NCI-H1048 (cell line): ENCODE measurements around the gene ZBED1.
"Not testable (repeated sequence)": the region's sequence is repeated elsewhere in the genome, so short reads cannot be mapped to it uniquely, and the experiment has no call there.

Experiments used
- DNase-seq: peaks from one replicate; lab custom pipeline; 2025; lab: John Stamatoyannopoulos, UW

Gene ZBED1

DNA sequence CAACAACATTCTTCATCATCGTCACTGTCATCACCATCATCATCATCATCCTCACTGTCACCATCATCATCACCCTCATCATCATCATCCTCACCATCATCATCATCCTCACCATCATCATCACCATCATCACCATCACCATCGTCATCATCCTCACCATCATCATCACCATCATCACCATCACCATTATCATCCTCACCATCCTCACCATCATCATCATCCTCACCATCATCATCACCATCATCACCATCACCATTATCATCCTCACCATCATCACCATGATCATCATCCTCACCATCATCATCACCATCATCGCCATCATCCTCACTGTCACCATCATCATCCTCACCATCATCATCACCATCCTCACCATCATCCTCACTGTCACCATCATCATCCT is 18.9 kb upstream of the ZBED1 start:
- not testable (repeated sequence) for DNase-seq

- no peak for DNase-seq
These were observed 16.3 kb upstream of the ZBED1 start for GRCh38 chrX:2517055-2517454.

- DNase-seq, result no peak
These were observed 15.8 kb upstream of the ZBED1 start for GRCh38 chrX:2516623-2517022.

DNA sequence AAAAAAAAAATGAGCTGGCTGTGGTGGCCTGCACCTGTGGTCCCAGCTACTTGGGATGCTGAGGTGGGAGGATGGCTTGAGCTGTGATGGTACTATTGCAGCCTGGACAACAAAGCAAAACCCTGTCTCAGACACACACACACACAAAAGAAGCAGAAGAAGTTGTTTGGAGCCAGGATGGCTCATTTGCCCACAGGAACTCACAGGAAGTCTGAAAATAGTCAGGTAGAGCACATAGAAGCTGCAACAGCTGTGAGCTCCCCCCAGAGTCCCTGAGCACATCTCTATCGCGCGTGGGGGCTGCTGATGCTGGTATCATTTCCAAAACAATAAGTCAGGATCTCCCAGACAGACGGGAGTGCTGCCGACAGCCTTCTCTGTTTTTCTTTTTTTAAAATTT is 13.4 kb upstream of the ZBED1 start:
- DNase-seq, result no peak

DNA sequence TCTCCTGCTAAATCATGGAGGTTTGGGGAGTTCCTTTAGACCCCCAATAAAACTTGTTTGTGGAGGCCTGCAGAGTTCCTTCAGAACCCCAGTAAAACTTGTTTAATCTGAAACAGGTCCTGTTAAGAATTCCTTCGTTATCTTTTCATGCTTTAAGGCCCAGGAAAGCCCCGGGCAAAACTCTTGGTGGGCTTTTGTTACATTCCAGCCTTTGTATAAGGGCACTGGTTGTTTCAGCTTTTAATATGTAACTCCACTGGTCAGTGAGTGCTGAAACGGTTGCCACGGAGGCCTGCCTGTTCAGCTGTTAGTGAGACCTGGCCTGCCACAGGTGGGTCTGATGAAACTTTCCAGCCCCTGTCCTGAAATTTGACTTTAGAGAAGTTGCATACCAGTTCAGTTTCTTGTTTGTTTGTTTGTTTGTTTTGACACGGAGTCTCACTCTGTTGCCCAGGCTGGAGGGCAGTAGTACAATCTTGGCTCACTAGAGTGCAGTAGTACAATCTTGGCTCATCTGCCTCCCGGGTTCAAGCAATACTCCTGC is 12.4 kb upstream of the ZBED1 start:
- no peak for DNase-seq

DNA sequence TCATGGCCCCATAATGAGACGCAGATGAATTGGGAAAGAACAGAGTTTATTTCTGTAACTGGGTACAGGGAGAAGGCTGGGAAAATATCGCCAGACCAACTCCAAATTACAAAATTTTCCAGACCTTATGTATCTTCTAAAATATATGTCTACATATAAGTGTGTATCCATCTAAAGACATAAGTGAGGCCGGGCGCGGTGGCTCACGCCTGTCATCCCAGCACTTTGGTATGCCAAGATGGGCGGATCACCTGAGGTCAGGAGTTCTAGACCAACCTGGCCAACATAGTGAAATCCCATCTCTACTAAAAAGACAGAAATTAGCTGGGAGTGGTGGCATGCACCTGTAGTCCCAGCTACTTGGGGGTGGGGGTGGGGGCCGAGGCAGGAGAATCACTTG is 11.7 kb upstream of the ZBED1 start:
- no peak for DNase-seq

DNA sequence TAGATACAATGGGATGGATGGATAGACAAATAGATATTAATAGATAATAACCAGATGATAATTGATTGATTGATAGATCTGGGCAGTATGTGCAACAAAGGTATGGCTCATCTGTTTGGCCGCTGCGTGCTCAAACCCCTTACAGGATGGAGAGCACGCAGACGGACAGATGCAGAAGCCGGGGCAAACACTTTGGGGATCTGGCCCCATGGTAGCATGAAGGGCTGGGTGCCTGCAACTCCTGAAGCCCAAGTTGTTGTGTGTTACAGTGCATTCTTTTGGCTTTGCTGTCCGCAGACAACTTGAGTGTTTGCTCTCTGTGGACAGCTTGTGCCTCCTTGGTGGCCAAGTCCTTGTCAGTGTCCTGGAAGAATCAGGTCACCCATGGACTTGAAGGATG is 10.6 kb upstream of the ZBED1 start:
- no peak for DNase-seq

DNA sequence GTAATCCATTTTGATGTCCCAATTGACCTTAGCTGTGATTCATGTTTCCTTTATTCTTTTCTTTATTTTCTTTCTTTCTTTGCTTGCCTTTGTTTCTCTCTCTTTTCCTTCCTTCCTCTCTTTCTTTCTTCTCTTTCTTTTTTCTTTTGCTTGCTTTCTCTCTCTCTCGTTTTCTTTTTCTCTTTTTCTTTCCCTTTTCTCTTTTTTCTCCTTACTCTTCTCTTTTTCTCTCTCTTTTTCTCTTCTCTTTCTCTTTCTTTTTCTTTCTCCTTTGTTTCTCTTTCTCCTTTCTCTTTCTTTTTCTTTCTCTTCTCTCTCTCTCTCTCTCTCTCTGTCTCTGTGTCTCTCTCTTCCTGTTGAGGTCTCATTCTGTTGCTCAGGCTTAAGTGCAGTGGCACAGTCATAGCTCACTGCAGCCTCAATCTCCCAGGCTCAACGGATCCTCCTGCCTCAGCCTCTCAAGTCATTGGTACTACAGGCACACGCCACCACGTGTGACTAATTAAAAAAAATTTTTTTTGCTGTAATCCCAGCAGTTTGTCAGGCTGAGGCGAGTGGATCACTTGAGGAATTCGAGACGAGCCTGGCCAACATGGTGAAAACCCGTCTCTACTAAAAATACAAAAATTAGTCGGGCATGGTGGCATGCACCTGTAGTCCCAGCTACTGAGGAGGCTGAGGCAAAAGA is 8.0 kb upstream of the ZBED1 start:
- DNase-seq, result no peak

- DNase-seq, result no peak
These were observed 7.3 kb upstream of the ZBED1 start for GRCh38 chrX:2507904-2508627.

DNA sequence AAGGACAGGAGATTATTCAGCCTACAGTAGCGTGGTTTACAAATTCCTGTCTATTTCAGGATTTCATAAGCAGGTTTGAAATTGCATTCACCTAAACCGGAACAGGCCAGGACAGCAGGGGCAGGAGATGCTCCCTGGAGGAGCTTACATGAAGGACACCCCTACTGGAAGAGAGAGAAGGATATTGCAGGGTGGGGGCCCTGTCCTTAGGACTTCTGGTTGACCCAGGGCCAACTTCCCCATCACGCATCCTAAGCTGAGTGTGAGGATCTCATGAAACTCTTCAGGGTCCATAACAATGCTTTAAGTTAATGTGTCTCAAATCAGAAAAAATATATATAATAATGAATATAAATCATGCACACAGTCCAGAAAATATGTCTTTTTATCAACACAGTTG is 6.4 kb upstream of the ZBED1 start:
- DNase-seq, result no peak

DNA sequence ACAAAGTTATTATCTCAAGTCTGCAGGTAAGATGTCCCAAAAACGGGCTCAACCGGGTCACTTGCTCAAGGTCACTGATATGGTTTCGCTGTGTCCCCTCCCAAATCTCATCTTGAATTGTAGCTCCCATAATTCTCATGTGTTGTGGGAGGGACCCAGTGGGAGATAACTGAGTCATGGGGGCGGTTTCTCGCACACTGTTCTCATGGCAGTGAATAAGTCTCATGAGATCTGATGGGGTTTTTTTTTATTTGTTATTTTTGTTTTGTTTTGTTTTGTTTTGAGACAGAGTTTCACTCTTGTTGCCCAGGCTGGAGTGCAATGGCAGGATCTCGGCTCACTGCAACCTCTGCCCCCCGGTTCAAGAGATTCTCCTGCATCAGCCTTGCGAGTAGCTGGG is 4.6 kb upstream of the ZBED1 start:
- DNase-seq, result not testable (repeated sequence)

DNA sequence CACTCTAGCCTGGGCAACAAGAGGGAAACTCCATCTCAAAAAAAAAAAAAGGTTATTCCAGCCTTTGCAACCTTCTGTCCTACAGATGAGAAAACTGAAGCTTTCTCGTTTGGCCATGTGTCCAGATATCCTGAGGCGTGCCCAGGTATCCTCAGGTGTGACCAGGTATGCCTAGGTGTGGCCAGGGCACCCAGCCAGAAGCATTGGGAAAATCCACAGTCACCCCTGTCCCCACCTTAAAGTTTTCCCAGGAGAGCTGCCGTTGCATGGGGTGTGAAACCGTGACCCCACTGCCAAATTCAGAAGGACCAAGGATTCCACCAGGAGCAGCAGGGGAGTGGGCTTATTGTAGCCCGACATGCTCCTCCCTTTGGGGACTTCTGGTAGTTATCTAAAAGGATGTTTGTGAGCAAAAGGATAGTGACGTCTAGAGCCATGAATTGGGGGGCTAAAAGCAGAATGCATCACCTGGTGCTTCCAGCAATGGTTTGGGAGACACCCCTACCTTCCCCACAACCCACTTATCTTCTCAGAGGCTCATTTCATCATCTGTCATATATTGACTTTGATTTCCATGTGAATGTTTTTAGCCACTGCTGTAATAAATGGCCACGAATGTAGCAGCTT is 4.0 kb upstream of the ZBED1 start:
- no peak for DNase-seq

- DNase-seq, result no peak
These were observed 3.1 kb upstream of the ZBED1 start for GRCh38 chrX:2503591-2504500.

DNA sequence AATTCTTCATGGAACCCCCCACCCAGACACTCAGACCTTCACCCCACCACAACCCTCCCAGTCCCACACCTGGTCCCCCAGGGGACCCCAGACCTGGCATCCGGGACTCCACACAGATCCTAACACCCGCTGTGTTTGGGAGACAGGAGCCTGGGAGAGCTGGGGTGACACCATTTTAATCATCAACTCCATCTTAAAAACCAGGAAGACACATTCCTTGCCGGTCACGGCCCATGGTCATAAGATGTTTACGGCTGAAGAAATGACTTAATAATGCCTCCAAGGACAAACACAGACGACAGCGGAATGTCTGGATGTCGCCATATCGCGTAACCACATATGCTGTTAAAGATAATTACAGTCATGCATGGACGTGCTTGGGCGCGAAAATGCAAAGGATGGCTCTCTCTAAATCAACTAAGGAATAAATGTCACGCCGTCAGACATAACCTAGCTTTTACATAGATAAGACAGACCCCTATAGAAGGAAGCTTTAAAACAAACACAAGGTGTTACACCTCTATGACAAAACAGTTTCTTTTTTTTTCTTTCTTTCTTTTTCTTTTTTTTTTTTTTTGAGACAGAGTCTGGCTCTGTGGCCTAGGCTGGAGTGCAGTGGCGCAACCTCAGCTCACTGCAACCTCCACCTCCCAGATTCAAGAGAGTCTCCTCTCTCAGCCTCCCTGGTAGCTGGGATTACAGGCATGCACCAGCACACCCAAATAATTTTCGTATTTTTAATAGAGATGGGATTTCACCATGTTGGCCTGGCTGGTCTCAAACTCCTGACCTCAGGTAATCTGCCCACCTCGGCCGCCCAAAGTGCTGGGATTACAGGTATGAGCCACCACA is 2.1 kb upstream of the ZBED1 start:
- DNase-seq, result no peak

DNA sequence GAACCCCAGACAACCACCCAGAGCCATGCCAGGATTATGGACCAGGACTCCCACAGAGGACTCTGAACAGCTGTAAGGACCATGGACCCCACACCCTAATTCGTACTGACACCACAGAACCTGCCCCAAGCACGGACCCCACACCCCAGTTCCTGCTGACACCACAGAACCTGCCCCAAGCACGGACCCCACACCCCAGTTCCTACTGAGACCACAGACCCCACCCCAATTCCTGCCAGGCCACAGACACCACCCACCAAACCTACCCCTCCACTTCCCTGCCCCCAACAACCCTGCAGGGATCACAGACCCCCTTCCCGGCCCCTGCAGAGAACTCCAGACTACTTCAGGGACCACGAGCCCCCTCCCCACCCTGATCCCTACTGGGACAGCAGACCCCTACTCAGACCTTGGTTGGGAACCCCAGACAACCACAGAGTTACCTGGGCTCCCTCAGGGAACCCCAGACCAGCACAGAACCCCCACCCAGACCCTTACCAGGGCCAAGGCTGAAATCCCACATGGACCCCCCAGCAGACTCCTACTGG is 1.4 kb upstream of the ZBED1 start:
- no peak for DNase-seq

DNA sequence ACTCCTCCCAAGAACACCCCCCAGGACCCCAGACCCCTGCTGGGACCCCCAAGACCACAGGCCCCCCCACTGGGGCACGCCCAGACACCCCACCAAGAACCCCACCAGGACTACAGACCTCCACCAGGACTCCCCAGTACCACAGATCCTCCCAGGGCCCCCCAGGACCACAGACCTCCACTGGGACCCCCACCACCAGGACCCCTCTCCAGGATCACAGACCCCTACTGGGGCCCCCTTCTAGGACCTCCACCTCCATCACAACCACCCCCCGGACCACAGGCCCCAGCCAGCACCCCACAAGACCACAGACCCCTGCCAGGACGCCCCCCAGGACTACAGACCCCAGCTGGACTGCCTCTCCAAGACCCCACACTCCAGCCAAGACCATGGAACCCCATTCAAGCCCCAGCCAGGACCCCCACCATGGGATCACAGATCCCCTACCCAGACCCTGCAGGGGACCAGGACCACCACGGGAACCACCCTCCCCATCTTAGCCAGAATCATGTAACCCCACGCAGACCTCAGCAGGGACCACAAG is 855 bp upstream of the ZBED1 start:
- no peak for DNase-seq

GRCh38 chrX:2500091-2500802 is 529 bp downstream of the ZBED1 start:
- no peak for DNase-seq

- no peak for DNase-seq
These were observed 1.3 kb downstream of the ZBED1 start for GRCh38 chrX:2499507-2499906.

GRCh38 chrX:2498781-2499302 is 1.9 kb downstream of the ZBED1 start:
- no peak for DNase-seq
